KMS-11 (cell line): ENCODE measurements around the gene NKPD1.

Source experiments
- H2AFZ ChIP-seq: fragments of 200-600 bp; sonication (generic); 2 replicates; pipeline ENCODE4 v1.6.1; 2016; ENCODE audit warnings: antibody characterized with exemption, mixed run types, low read depth
- H3K27ac ChIP-seq: fragments of 200-600 bp; sonication (generic); 2 replicates; pipeline ENCODE4 v1.6.1; 2016; ENCODE audit warnings: mild to moderate bottlenecking, mixed run types
- H3K27me3 ChIP-seq: fragments of 200-600 bp; sonication (generic); 2 replicates; pipeline ENCODE4 v1.6.1; 2017; ENCODE audit warnings: mild to moderate bottlenecking, low read depth, mixed run types, moderate library complexity; ENCODE audit not compliant: insufficient read depth
- H3K36me3 ChIP-seq: fragments of 200-600 bp; sonication (generic); 2 replicates; pipeline ENCODE4 v1.6.1; 2017; ENCODE audit warnings: mild to moderate bottlenecking, mixed run types; ENCODE audit not compliant: insufficient read depth
- H3K4me1 ChIP-seq: fragments of 200-600 bp; sonication (generic); 2 replicates; pipeline ENCODE4 v1.6.1; 2016; ENCODE audit warnings: mild to moderate bottlenecking, low read depth, mixed run types; ENCODE audit not compliant: poor library complexity, severe bottlenecking
- H3K4me2 ChIP-seq: fragments of 200-600 bp; sonication (generic); 2 replicates; pipeline ENCODE4 v1.7.0; 2016; ENCODE audit warnings: mild to moderate bottlenecking, mixed run types
- H3K4me3 ChIP-seq: fragments of 200-600 bp; sonication (generic); IDR thresholded peaks from 2 replicates; pipeline ENCODE4 v1.6.1; 2017; ENCODE audit warnings: low read depth, low read length, mixed read lengths; ENCODE audit not compliant: insufficient read depth
- H3K79me2 ChIP-seq: fragments of 200-600 bp; sonication (generic); 2 replicates; pipeline ENCODE4 v1.6.1; 2016; ENCODE audit warnings: low read depth, mixed run types; ENCODE audit not compliant: insufficient read depth
- H3K9ac ChIP-seq: fragments of 200-600 bp; sonication (generic); 2 replicates; pipeline ENCODE4 v1.6.1; 2016; ENCODE audit warnings: mild to moderate bottlenecking, mixed run types
- H4K20me1 ChIP-seq: fragments of 200-600 bp; sonication (generic); 2 replicates; pipeline ENCODE4 v1.6.1; 2016; ENCODE audit warnings: mild to moderate bottlenecking, mixed run types; ENCODE audit not compliant: insufficient read depth
- TF ChIP-seq, protein P1 (sequence below): fragments of 200-600 bp; sonication (generic); conservative IDR thresholded peaks from 2 replicates; pipeline ENCODE4 v1.6.1; 2017; ENCODE audit warnings: low read depth, mild to moderate bottlenecking, antibody characterized with exemption, low read length, moderate library complexity, mixed read lengths

Gene NKPD1

GRCh38 chr19:45118106-45118505 is 42.7 kb downstream of the NKPD1 start:
- Histone ChIP-seq H3K9ac (peak overlapping the region; percentile 52; the same call in 1 of the 2 replicates), H3K4me3 (no peak overlapping the region), H3K4me2 (peak overlapping the region; percentile 100), H3K36me3 (no peaks in the 10 kb centered on the region), H2AFZ (no peak overlapping the region), H3K27ac (peak overlapping the region; percentile 91), H4K20me1 (no peaks in the 10 kb centered on the region), H3K79me2 (peaks cover 65% of the 10 kb centered on the region; the same call in 1 of the 2 replicates), H3K27me3 (no peaks in the 10 kb centered on the region), H3K4me1 (peaks cover 88% of the 10 kb centered on the region)
- TF ChIP-seq, protein P1, sequence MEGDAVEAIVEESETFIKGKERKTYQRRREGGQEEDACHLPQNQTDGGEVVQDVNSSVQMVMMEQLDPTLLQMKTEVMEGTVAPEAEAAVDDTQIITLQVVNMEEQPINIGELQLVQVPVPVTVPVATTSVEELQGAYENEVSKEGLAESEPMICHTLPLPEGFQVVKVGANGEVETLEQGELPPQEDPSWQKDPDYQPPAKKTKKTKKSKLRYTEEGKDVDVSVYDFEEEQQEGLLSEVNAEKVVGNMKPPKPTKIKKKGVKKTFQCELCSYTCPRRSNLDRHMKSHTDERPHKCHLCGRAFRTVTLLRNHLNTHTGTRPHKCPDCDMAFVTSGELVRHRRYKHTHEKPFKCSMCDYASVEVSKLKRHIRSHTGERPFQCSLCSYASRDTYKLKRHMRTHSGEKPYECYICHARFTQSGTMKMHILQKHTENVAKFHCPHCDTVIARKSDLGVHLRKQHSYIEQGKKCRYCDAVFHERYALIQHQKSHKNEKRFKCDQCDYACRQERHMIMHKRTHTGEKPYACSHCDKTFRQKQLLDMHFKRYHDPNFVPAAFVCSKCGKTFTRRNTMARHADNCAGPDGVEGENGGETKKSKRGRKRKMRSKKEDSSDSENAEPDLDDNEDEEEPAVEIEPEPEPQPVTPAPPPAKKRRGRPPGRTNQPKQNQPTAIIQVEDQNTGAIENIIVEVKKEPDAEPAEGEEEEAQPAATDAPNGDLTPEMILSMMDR = no peak

GRCh38 chr19:45117671-45118070 is 43.1 kb downstream of the NKPD1 start:
- Histone ChIP-seq H3K27ac (peak overlapping the region; percentile 91), H3K4me2 (peak overlapping the region; percentile 100), H3K27me3 (no peaks in the 10 kb centered on the region), H3K36me3 (no peaks in the 10 kb centered on the region), H3K4me1 (peaks cover 89% of the 10 kb centered on the region), H3K79me2 (peaks cover 68% of the 10 kb centered on the region; the same call in 1 of the 2 replicates), H2AFZ (no peak overlapping the region), H3K4me3 (no peak overlapping the region), H4K20me1 (no peaks in the 10 kb centered on the region), H3K9ac (peak overlapping the region; percentile 52; the same call in 1 of the 2 replicates)
- TF ChIP-seq, protein P1 = no peak

DNA sequence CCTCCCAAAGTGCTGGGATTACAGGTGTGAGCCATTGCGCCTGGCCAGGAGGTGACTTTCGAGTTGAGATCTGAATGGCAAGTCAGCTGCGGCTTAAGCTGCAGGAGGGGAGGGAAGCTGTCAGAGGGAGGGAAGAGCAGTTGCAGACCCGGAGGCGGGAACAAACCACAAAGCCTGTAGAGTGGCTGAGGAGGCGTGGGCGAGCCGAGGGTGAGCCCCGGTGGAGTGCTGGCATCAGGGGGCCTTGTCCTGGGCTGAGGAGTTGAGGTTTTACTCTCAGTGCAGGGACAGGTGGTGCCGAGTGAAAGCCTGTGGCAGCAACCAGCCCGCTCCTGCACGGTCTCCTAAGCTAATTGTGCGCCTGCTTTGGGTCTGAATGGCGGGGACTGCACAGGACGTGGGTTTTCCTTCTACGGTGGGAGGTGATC is 43.6 kb downstream of the NKPD1 start:
- Histone ChIP-seq H2AFZ (no peak overlapping the region), H3K36me3 (no peaks in the 10 kb centered on the region), H3K9ac (peak overlapping the region; percentile 52; the same call in 1 of the 2 replicates), H3K27ac (peak overlapping the region; percentile 91), H3K79me2 (peaks cover 69% of the 10 kb centered on the region; the same call in 1 of the 2 replicates), H3K4me3 (no peak overlapping the region), H3K4me2 (peak overlapping the region; percentile 100), H3K4me1 (peaks cover 84% of the 10 kb centered on the region), H4K20me1 (no peaks in the 10 kb centered on the region), H3K27me3 (no peaks in the 10 kb centered on the region)
- TF ChIP-seq, protein P1 = no peak

- TF ChIP-seq, protein P1 = no peak
These were observed 44.8 kb downstream of the NKPD1 start for GRCh38 chr19:45115809-45116615.

More at GRCh38 chr19:45115809-45116615, 44.8 kb downstream of the NKPD1 start:
- Histone ChIP-seq H2AFZ (no peak overlapping the region), H3K27ac (peak overlapping the region; percentile 91), H3K9ac (no peak overlapping the region), H3K36me3 (no peaks in the 10 kb centered on the region), H3K4me1 (peaks cover 72% of the 10 kb centered on the region), H3K79me2 (peaks cover 65% of the 10 kb centered on the region; the same call in 1 of the 2 replicates), H3K4me2 (peak overlapping the region; percentile 100; the same call in 1 of the 2 replicates), H3K27me3 (no peaks in the 10 kb centered on the region), H4K20me1 (no peaks in the 10 kb centered on the region), H3K4me3 (no peak overlapping the region)
